ENCODE results near the gene SUSD6.

DNA sequence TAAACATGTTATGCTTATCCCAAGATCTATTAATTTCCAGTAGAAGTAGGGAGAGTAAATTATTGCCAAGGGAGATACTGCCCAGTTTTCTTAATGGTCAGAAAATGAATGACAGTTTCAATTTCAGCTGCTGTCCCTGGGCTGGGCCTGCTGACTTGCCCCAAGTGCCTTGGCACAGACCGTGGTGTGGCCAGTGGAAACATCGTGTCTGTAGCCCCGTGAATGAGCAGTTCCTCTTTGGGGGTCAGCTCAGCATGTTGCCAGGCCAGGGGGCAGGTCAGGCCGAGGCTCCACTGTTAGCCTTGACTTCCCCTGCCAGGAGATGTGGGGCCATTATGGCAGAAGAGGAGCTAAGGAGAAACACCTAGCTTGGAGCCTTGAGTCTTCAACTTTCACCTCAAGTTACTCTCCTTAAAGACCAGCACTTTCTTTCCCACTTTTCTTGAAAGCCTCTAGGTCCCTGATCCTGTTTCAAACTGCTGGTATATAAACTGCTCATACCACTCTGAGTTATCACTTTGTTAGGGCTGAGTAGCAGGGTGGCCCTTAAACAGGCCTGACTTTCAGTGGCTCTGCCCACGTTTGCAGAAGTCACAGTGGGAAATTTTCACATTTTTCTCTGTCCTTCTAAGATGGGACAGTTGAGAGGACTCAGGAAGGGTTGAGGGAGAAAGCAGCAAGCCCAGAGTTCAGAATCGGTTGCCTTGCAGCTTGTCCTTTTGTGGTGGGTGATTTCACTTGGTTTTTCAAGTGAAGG is 73.2 kb downstream of the SUSD6 start:
- TF ChIP-seq, protein P1, sequence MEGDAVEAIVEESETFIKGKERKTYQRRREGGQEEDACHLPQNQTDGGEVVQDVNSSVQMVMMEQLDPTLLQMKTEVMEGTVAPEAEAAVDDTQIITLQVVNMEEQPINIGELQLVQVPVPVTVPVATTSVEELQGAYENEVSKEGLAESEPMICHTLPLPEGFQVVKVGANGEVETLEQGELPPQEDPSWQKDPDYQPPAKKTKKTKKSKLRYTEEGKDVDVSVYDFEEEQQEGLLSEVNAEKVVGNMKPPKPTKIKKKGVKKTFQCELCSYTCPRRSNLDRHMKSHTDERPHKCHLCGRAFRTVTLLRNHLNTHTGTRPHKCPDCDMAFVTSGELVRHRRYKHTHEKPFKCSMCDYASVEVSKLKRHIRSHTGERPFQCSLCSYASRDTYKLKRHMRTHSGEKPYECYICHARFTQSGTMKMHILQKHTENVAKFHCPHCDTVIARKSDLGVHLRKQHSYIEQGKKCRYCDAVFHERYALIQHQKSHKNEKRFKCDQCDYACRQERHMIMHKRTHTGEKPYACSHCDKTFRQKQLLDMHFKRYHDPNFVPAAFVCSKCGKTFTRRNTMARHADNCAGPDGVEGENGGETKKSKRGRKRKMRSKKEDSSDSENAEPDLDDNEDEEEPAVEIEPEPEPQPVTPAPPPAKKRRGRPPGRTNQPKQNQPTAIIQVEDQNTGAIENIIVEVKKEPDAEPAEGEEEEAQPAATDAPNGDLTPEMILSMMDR (IDR thresholded peaks at IDR 0.05 in 4 of 5, conservative IDR thresholded peaks at IDR 0.05 in 1 of 5), result no peak
- TF ChIP-seq POLR2A (IDR thresholded peaks at IDR 0.05), result no peak
